GM19238 (cell line): Measurements from ENCODE around the gene SIPA1L3.

ENCODE experiments used
- DNase-seq: peaks from one replicate; pipeline ENCODE4 v3.0.0; 2011; ENCODE audit warnings: low spot score; ENCODE audit not compliant: insufficient read length

SIPA1L3 gene

DNA sequence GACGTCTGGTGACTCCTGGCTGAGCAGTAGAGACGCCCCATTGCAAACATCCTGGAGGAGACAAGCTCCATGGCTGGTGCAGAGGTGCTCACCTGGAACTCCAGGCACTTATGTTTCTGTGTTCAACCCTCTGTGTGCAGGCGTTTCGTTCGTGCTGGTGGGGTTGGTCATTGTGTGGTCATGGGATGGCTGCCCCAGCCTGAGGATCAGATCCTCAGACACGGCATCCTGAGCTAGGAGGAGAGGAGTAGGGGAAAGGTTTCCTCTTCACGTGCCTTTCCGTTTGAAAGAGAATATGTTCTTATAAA is 87.8 kb downstream of the SIPA1L3 start:
- no peak for DNase-seq

DNA sequence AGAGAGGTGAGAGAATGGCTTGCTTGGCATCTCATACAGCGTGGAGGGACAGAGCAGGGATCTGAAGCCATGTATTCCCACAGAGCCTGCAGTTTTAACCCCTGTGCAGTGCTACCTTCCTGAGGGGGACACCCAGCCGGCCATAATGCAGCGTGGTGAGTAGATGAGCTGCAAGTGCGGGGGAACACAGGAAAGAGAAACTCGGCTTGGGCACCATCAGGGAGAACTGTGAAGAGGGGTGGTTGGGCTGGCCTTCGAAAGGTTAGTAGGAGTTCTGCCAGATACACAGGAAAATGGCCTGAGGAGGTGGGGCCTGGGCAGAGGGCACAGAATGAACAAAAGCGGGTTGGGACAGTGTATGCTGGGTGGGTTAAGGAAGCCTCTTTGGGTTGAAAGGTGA is 88.3 kb downstream of the SIPA1L3 start:
- DNase-seq, result no peak

DNA sequence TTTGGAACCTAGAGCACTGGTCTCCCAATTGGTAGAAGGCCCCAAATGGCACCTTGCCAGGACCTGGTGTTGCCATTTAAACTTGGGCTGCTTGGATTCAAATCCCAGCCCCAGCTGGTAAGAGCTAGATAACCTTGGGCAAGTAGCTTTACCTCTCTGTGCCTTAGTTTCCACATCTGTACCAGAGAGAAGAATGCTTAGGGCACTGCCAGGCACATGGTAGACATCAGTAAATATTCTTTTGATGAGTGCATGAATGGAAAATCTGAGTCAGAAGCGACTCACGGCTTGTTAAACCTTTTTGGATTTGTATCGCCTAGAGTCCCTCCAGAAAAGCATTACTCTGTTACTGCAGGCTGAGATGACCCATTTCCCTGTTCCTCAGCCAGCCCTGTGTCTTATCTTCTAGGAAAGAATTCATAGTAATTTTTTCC is 90.9 kb downstream of the SIPA1L3 start:
- DNase-seq, result no peak

DNA sequence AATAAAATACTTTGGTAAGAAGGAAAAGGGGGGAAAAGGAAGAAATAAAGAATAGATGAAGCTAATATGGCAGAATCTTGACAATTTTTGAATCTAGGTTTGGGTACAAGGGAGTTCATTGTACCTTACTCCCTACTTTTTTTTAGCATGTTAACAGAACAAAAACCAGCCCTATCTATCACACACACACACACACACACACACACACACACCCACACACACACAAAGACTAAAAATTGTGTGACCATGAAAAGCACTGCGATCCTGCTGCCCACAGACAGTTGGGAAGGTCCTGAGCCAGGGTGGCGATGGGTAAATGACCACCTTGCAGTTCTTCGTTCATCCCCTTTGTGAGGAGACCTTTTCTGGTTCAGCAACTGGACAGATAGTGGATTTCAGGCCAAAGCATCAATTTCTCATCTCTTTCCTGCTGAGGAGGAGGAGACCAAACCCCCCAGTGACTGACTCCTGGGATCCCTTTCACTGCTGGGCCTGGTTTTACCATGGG is 91.8 kb downstream of the SIPA1L3 start:
- no peak for DNase-seq

DNA sequence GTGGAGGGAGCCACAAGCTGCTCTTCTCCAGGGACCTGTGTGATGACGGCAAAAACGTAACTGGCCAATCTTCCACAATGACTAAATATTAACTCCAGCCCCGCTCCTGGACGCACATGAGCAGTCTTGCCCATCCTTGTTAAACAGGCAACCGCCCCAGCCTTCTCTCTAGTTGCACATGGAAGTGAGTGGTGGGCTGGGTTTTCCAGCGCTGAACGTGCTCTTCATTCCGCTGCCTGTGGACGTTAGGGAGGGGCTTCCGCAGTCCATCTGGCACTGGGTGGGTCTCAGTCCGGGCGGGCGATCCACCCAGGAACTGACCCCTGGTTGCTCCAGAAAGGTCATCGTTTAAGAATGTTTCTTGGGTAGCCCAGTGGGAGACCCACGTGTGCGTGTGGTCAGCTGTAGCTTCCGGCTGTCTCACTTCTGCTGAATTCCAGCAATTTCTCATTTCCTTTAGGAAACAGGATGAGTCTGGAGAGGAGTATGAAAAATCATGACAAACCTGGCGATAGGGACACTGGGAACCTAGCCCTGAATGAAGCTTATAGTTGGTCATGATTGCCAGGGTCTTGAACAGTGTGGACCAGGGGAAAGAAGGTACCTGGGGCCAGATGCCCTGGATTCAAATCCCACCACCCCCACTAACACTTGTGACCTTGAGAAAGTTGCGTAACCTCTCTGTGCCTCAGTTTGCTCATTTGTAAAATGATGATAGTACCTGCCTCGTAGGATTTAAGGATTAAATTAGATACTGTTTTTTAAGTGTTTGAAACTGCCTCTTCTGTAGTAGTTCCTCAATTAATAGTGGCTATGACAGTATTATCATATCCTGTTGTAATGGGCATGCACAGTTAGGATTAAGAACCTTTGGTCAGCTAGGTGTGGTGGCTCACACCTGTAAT is 92.6 kb downstream of the SIPA1L3 start:
- no peak for DNase-seq

DNA sequence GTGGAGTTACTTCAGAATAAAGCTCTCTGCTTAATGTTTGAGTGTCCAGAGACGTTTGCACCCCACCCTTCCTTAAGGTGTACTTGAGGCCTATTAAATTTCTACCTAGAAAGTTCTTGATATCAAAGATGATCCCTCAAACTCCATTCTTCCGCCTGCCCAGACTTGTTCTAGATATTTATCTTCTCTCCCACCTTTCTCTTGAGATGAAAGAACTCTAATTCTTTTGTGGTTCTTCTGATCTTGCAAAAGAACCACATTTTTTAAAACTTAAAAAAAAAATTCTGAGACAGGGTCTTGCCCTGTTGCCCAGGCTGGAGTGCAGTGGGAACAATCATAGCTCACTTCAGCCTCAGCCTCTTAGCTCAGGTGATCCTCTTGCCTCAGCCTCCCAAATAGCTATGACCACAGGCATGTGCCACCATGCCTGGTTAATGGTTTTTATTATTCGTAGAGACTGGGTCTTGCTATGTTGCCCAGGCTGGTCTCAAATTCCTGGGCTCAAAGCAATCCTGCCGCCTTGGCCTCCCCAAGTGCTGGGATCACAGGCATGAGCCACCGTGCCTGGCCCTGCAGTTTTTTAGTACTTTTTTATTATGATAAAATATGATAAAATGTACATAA is 94.3 kb downstream of the SIPA1L3 start:
- no peak for DNase-seq

DNA sequence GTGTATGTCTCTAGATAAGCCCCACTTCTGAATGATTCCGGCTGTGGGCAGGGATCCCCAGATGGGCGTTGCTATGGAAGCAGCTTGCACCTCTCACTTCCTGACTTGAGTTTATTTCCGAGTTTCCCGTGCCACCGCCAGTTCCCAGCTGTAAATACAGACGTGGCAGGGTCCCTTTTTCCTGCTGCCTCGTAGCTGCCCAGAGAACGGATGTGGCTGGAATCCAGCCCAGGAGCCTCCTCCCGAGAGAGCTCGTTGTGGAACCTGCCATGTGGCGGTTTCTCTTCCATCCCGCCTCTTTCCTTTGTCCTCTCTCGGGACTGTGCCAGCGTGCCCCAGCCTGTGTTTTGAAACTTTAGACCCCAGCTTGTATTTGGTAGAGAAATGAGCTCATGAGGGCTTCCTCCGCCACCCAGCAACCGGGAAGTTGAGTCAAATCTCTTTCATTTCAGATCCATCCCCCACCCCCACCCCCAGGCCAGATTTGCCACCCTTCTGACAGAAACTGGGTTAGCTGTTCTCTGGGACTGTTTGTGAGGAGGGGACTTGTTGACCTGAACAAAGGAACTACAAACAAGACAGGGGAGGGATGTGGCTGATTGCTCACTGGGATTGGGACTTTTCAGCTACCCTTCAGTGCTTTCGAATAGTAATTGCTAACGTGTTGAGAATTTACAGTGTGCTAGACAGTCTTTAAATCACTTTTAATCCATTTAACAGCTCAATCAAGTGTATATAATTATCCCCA is 96.6 kb downstream of the SIPA1L3 start:
- no peak for DNase-seq

DNA sequence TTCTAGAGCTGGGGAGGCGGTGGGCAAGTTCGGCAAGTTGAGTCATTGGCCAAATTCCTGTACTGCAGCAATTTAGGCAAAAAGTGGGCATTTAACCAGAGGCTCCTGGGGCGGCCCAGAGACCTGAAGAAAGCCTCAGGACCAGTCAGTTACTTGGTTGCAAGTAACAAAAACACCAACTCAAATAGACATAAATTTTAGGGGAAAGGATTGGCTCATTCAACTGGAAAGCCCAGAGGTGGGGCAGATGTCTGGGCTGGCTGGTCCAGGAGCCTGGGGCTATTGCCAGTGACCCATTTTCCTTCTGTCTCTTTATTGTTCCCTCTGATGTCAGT is 97.1 kb downstream of the SIPA1L3 start:
- DNase-seq, result no peak

DNA sequence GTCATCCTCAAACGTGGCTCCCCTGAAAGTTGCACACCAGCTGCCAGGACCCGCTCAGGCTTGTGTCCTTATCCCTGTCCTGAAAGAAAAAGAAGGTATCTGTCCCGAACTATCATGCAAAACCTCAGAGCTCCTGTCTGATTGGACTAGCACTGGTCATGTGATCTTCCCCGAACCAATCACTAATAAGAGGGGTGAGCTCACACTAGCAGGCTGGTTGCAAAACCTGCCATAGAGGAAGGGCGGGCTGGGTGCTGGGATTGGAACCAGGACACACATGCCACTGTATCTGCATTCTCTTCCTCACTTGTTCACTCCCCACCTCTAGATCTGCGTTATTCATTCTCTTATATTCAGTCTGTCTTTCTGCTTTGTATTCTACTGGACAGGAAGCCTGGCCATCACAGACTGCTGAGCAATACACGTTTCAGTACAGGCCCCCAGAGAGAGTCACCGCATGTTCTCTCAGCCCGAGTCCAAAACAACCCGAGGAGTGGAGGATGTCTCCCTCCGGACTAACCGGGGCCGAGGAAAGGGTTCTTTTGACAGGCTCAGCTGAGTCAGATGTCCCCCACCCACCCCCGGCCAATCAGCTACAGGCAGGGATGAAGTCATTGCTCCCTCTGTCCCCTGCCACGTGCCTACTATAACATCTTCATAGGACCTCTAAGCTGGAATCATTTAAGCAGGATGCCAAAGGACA is 97.7 kb downstream of the SIPA1L3 start:
- DNase-seq, result peak; percentile 55

DNA sequence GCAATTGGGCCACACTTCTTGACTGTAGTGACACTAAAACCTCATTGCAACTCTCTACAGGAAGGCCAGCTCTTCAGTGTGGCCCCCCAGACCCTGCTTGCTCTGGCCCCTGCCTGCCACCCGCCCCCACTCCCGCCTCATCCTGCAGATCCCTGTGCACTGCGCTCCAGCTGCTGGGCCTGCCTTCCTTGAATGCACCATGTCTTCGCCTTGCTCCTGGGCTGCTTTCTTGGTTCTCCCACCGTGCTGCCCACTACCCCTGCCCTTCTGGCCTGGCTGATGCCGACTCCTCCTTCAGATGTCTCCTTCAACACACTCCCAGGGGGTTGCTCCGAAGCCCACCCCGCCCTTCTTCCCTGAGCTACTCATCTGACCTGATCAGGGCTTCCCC is 98.2 kb downstream of the SIPA1L3 start:
- no peak for DNase-seq

DNA sequence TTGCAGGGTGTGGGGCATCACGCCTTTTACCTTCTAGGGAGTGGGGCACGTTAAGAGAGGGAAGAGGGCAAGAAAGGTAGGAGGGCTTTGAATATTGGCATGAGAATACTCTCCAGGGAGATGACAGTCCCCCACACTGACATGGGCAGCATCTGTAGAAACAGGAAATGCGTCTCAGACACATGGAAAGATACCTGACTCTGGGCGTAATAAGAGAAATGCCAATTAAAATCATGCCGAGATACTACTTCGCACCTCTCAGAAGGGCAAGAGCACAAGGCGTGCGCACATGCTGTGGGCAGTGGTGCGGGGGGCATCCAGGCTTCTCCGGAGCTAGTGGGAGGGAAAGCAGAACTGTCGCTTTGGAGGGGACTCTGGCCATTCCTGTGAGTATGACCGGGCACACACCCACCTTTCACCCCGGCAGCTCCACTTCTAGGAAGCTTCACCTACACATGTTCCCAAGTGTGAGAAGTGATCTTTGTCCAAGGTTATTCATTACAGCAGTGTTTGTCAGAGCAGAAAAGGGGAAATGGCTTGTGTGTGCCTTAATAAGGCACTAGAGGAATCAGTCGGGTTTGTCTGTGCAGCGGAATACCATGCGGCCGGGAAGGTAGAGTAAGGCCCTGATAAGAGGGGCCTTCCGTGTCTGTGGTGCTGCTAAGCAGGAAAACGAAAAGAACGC is 99.5 kb downstream of the SIPA1L3 start:
- no peak for DNase-seq

DNA sequence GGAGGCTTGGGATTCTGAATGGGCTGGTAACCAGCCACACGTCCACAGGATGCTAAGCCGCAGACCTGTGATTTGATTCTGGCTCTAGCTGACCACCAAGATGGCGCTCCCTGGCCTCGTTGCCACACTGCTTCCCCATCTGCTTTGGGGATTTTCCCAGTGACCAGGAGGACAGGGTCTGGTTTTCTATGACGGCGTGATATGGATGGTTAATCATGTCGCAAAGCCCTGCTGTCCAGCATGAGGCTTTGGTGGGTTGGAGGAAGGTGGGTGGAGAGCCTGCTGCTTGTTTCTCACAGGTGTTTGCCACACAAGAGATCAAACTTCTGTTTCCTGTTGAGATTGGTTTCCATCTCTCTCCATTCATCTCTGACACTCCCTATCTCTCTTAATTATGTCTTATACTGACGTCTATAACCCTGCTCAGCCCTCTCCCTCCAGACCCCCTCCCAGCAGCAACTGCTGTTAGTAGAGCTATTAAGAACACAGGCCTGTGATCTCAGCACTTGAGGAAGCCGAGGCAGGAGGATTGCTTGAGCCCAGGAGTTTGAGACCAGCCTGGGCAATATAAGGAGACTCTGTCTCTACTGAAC is 102.7 kb downstream of the SIPA1L3 start:
- no peak for DNase-seq

DNA sequence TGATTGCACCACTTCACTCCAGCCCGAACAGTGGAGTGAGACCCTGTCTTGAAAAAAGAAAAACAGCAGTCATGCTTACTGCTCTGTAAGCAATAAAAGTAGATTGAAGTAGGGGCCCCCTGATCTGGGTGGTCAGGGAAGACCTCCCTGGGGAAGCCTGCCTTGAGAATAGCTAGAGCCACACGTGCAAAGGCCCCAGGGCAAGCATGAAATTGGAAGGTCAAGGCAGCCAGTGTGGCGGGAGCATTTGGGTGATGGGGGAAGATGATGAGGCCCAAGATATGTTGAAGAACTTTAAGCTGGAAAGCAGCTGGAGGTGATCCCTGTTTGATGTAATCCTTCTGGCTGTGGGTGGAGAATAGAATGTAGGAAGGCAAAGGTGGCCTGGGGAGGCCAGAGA is 104.4 kb downstream of the SIPA1L3 start:
- DNase-seq, result no peak

DNA sequence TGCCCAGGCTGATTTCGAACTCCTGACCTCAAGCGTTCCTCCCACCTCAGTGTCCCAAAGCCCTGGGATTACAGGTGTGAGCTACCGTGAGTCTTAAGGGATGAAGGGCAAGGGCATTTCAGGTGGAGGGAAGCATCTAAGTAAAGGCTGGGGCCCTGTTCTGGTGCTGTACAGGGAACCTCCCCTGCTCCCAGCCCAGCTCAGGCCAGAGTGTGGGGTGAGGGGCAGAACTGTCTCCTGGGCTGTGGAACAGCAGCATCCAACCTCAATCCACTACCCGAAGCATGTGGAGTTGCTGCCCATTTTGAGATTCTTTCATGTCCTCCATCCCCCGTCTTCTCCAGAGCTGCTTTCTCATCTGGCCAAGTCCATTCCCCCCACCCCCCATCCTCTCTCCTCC is 105.3 kb downstream of the SIPA1L3 start:
- no peak for DNase-seq

DNA sequence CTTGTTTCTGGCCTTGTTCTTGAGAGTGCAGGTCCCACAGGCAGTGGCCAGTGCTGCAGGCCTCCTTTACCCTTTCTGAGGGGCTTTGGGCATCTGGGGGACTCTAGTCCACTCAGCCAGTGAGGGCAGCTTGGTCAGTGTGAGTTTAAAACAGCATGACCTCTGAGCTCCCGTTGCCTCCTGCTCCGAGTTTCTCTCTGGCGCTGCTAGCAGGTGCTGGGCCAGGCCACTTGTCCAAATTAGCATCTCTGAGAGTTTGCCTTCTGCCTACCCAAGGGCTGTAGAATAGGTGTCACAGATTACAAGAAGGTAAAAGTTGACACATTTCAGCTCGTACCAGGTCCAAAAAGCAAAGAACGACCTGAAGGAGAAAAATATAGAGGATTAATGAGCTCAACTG is 105.9 kb downstream of the SIPA1L3 start:
- DNase-seq, result no peak

DNA sequence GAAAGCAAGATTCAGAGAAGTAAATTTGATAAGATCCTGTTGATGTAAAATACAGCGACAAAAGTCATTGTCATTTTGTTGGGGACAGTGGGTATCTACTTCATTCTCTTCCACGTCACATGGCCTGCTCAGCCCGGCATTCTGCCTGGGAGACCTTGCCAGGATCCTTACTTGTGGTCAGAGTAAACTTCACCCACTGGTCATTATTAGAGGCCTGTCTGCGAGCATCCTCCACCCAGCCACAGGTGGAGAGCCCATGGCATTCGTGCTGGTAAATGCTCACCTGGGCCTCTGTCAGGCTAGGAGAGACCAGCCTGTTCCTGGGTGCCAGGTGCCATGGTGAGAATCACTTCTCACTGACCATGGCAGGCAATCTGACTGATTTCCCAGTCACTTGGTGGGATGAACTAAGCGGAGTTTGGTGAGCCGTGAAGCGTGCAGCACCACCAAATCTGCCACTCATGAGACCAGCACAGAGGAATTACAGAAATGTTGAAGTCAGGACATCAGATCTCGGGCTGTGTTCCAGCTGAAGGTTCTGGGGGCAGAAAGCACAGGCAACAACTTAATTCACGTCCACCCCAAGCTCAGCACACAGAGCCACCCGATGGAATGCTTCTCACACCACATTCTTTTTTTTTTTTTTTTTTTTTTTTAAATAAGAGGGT is 107.0 kb downstream of the SIPA1L3 start:
- no peak for DNase-seq

DNA sequence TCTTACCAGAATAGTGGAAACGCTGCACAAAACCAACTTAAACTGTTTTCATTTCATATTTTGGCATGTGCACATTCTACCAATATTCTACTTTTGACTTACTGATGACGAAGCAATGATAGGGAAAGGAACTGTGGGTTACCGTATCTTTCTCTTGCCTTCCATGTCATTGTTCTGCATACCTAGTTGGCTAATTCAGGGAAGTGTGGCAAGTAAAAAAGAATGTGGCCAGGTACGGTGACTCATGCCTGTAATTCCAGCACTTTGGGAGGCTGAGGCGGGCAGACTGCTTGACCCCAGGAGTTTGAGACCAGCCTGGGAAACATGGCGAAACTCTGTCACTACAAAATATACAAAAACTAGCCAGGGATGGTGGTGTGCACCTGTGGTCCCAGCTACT is 108.2 kb downstream of the SIPA1L3 start:
- no peak for DNase-seq

DNA sequence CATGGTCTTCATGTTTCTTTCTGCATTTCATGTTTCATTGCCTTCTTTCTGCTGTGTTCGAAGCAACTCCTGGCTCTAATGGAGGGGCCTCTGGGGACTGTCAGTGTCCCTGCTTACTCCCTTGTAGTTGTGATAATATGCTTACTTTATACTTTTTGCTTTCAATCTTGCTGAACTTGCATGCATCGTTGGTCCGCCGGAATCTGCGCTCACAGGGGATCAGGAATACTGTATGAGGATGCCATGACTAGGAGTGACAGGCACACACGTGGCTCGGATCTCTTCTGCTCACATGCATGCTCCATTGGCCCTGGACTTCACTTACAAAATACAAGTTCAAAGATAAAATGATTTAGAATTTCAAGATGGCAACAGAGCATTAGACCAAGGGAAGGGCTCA is 108.8 kb downstream of the SIPA1L3 start:
- no peak for DNase-seq

DNA sequence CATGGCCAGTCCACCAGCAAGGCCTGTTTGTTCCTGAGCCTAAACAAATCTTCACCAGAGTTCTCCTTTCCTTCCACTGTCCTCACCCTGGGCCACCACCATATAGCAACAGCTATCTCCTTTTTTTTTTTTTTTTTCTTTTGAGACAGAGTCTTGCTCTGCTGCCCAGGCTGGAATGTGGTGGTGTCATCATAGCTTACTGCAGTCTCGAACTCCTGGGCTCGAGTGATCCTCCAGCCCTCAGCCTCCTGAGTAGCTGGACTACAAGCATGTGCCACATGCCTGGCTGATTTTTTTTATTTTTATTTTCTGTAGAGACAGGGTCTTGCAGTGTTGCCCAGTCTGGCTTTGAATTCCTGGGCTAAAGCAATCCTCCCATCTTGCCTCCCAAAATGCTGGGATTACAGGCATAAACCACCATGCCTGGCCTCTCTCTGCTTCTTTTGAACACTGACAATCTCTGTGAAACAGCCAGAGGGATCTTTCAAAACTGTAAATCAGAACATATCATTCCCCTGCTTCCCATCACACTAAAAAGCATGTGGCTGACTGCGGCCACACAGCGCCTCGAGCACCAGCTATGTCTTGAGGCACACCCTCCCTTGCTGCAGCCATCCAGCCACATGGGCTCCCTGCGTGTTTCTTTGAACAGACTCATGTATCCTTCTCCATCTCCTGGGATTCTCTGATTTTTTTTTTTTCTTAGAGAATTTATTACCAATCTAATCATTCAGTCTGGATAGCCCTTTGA is 110.6 kb downstream of the SIPA1L3 start:
- no peak for DNase-seq
